ENCODE measurements around the gene SLC38A10.

- TF ChIP-seq, protein P1, sequence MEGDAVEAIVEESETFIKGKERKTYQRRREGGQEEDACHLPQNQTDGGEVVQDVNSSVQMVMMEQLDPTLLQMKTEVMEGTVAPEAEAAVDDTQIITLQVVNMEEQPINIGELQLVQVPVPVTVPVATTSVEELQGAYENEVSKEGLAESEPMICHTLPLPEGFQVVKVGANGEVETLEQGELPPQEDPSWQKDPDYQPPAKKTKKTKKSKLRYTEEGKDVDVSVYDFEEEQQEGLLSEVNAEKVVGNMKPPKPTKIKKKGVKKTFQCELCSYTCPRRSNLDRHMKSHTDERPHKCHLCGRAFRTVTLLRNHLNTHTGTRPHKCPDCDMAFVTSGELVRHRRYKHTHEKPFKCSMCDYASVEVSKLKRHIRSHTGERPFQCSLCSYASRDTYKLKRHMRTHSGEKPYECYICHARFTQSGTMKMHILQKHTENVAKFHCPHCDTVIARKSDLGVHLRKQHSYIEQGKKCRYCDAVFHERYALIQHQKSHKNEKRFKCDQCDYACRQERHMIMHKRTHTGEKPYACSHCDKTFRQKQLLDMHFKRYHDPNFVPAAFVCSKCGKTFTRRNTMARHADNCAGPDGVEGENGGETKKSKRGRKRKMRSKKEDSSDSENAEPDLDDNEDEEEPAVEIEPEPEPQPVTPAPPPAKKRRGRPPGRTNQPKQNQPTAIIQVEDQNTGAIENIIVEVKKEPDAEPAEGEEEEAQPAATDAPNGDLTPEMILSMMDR (conservative IDR thresholded peaks at IDR 0.05): no peak
- no peak for TF ChIP-seq ZFX (IDR thresholded peaks at IDR 0.05)
Observed at GRCh38 chr17:81273698-81274470, 21.2 kb downstream of the SLC38A10 start.

All from C4-2B (cell line).